Right ventricle myocardium superior (tissue), 1 donor: ENCODE results near the gene MRPL52. TPM values are rescaled to one million over a fixed set of nuclear protein-coding genes. Genes with fewer than 3 reads are reported as not detected.

ENCODE experiments used
- total RNA-seq: library from RNA; stranded (reverse); fragmentation: NEBNext Ultra II Directional; extraction: Animal tissue kit (Norgen Biotek cat#: 25700); gene quantifications from one replicate; pipeline ENCODE4 v1.2.1, GENCODE V29; 2021
- donor health status: DM: no; HTN: yes; CAD: no; lungs with severe emphysema.

MRPL52 gene
- total RNA-seq, 1 donor from 2014 or later = 110 TPM

Other genes with a start within 250 kb of the MRPL52 start
- gene DAD1, start 240.7 kb upstream of the MRPL52 start, total RNA-seq = 124 TPM
- 19.7 TPM for gene ABHD4, start 231.6 kb upstream of the MRPL52 start, total RNA-seq
- not detected for gene OR6J1, start 185.5 kb upstream of the MRPL52 start, total RNA-seq
- 164 TPM for gene OXA1L, start 63.2 kb upstream of the MRPL52 start, total RNA-seq
- 4.6 TPM for gene SLC7A7, start 14.5 kb upstream of the MRPL52 start, total RNA-seq
- 22.5 TPM for gene MMP14, start 6.7 kb downstream of the MRPL52 start, total RNA-seq
- gene LRP10, start 41.9 kb downstream of the MRPL52 start, total RNA-seq = 50.8 TPM
- not detected for gene REM2, start 53.3 kb downstream of the MRPL52 start, total RNA-seq
- 37.8 TPM for gene RBM23, start 89.3 kb downstream of the MRPL52 start, total RNA-seq
- 50.2 TPM for gene PRMT5, start 99.5 kb downstream of the MRPL52 start, total RNA-seq
- gene HAUS4, start 127.2 kb downstream of the MRPL52 start, total RNA-seq = 16.4 TPM
- gene AJUBA, start 152.7 kb downstream of the MRPL52 start, total RNA-seq = 10.9 TPM
- 5.5 TPM for gene C14orf93, start 180.3 kb downstream of the MRPL52 start, total RNA-seq
- 129 TPM for gene PSMB5, start 205.0 kb downstream of the MRPL52 start, total RNA-seq
- not detected for gene PSMB11, start 212.3 kb downstream of the MRPL52 start, total RNA-seq
- gene CDH24, start 227.6 kb downstream of the MRPL52 start, total RNA-seq = 1.6 TPM